Gastrocnemius medialis (tissue), 4 donors: ENCODE data around the gene JAKMIP1.

ENCODE experiments used
- POLR2A ChIP-seq, 2 donors: fragments of 450-650 bp; IDR thresholded peaks; one replicate each; pipeline ENCODE4 v1.6.1; 2017; ENCODE audit warnings: antibody characterized with exemption in 2 of 2, mild to moderate bottlenecking in 2 of 2, moderate library complexity in 2 of 2
- TF ChIP-seq, protein P1 (sequence below), 5 experiments: fragments of 450-650 bp in 3 of 5; fragments of 200-600 bp in 2 of 5; sonication (generic) in 2 of 5; IDR thresholded peaks in 4 of 5; conservative IDR thresholded peaks in 1 of 5; 1 replicate in 4 of 5; 2 replicates in 1 of 5; pipeline ENCODE4 v1.5.1; 2016 to 2019; ENCODE audit warnings: antibody characterized with exemption in 5 of 5, mild to moderate bottlenecking in 3 of 5, moderate library complexity in 3 of 5

DNA sequence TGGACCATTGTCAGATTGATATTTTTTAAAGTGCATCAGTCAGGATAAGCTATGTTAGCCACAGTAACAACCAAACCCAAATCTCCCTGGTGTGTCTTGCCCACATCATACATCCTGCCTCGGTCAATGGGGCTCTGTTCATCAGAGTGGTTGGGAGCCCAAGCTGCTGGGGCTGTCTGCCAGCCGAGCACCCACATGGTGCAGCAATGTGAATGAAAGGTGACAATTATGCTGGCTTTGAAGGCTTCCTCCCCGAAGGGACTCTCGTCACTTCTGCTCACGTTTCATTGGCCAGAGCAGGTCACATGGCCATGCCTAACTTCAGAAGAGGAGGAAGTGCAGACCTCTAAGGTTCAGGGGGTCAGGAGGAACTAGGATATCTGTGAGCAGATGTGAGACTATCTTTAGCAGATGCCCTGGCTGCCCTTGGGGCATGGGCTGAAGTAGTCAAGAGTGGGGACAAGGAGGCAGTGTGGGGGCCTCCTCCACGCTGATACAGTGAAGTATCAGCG is 1.3 kb upstream of the JAKMIP1 start:
- TF ChIP-seq, protein P1, sequence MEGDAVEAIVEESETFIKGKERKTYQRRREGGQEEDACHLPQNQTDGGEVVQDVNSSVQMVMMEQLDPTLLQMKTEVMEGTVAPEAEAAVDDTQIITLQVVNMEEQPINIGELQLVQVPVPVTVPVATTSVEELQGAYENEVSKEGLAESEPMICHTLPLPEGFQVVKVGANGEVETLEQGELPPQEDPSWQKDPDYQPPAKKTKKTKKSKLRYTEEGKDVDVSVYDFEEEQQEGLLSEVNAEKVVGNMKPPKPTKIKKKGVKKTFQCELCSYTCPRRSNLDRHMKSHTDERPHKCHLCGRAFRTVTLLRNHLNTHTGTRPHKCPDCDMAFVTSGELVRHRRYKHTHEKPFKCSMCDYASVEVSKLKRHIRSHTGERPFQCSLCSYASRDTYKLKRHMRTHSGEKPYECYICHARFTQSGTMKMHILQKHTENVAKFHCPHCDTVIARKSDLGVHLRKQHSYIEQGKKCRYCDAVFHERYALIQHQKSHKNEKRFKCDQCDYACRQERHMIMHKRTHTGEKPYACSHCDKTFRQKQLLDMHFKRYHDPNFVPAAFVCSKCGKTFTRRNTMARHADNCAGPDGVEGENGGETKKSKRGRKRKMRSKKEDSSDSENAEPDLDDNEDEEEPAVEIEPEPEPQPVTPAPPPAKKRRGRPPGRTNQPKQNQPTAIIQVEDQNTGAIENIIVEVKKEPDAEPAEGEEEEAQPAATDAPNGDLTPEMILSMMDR (IDR thresholded peaks at IDR 0.05 in 4 of 5, conservative IDR thresholded peaks at IDR 0.05 in 1 of 5), result no peak
- no peak for TF ChIP-seq POLR2A (IDR thresholded peaks at IDR 0.05)
